Measurements from ENCODE around the gene WNT6.

DNA sequence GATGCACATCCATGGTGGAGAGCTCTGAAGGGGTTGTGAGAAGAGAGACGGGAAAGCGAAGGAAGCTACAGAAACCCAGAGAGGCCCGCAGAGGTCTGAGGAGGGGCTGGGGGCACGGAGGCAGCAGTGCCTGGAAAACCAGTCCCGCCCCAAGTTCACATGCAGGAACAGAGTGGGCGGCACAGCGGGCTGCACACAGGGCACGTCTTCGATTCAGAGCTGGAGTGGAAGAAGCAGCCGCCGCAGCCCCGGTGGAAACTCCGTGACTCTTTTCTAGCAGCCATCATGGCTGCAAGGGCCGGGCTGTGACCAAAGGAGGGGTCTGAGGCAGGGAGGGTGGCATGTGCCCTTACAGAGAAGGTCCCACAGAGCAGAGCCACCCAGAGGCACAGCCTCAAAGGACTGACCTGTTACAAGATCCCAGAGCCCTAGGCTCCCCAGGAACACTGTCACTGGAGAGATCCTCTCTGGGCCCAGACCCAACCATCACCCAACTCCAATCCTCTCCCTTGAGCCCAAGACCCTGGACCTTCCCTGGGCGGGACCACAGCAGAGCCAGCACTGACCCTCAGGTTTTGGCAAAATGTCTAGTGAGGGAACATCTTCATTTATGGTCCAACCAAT, 38.7 kb upstream of the WNT6 start:
- TF ChIP-seq CTCF (IDR thresholded peaks at IDR 0.05) (no peak), POLR2A (IDR thresholded peaks at IDR 0.05) (no peak)
